NCI-H524 (cell line): Measurements from ENCODE around the gene SLC16A6.
"Not testable (repeated sequence)": the region's sequence is repeated elsewhere in the genome, so short reads cannot be mapped to it uniquely, and the experiment has no call there.

Source experiments
- DNase-seq, 2 experiments: peaks; one replicate each; lab custom pipeline; 2025; lab: John Stamatoyannopoulos, UW

The SLC16A6 gene

GRCh38 chr17:68290268-68290954 lies 516 bp downstream of the SLC16A6 start:
- DNase-seq: peak; percentile 16 to 39

- DNase-seq: no peak
These were observed 1.0 kb downstream of the SLC16A6 start for GRCh38 chr17:68289936-68290267.

- no peak for DNase-seq
These were observed 1.5 kb downstream of the SLC16A6 start for GRCh38 chr17:68289473-68289872.

DNA sequence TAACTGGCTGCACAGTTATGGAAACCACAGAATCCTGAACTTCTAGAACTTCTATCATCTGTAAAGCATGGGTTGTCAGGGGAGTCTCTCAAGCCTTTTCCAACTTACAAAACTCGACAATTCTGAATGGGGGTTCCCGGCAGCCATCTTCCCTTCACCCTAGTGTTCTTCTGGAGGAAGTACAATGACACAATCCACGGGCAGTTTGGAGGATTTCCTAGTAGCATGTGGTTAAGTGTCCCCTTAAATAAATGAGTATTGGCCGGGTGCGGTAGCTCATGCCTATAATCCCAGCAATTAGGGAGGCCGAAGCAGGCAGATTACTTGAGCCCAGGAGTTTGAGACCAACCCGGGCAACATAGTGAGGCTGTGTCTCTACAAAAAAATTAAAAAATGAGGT lies 2.1 kb downstream of the SLC16A6 start:
- DNase-seq: peak in 1 of 2 experiments; percentile 31

- DNase-seq: no peak
These were observed 2.6 kb downstream of the SLC16A6 start for GRCh38 chr17:68288375-68288774.

DNA sequence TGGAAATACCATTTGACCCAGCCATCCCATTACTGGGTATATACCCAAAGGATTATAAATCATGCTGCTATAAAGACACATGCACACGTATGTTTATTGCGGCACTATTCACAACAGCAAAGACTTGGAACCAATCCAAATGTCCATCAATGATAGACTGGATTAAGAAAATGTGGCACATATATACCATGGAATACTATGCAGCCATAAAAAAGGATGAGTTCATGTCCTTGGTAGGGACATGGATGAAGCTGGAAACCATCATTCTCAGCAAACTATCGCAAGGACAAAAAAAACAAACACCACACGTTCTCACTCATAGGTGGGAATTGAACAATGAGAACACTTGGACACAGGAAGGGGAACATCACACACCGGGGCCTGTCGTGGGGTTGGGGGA lies 9.0 kb downstream of the SLC16A6 start:
- DNase-seq: not testable (repeated sequence)

DNA sequence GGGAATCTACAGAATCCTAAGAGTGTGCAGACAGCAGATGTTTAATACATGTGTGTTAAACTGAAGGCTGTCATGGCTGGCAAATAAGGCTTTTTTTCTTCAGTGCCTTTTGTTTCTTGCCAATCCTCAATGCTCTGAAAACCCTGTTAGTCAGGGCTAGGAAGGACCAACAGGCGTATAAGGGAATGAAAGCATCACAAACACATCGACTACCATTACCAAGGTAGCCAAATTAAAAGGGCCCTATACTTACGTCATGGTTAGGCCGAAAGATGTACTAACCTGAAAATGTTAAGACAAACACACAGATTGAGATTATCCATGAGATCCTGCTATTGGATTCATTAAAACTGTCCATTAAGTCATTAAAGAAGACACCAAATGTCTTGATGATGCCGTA lies 13.1 kb downstream of the SLC16A6 start:
- no peak for DNase-seq

DNA sequence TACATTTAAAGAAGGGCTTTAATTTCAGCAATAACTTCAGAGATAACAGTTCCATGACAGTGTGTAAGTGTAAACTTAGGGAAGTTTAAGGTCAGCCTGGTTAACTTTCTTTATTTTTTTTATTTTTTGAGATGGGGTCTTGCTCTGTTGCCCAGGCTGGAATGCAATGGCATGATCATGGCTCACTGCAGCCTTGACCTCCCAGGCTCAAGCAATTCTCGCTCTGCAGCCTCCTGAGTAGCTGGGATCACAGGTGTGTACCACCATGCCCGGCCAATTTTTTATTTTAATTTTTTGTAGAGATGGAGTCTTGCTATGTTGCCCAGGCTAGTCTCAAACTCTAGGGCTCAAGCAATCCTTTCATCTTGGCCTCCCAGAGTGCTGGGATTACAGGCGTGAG lies 14.6 kb downstream of the SLC16A6 start:
- DNase-seq: not testable (repeated sequence)

GRCh38 chr17:68273722-68274121 lies 17.2 kb downstream of the SLC16A6 start:
- DNase-seq: no peak

GRCh38 chr17:68265833-68266232 lies 25.1 kb downstream of the SLC16A6 start:
- not testable (repeated sequence) for DNase-seq

GRCh38 chr17:68263101-68263681 lies 27.7 kb downstream of the SLC16A6 start:
- peak; percentile 64 to 70 for DNase-seq

DNA sequence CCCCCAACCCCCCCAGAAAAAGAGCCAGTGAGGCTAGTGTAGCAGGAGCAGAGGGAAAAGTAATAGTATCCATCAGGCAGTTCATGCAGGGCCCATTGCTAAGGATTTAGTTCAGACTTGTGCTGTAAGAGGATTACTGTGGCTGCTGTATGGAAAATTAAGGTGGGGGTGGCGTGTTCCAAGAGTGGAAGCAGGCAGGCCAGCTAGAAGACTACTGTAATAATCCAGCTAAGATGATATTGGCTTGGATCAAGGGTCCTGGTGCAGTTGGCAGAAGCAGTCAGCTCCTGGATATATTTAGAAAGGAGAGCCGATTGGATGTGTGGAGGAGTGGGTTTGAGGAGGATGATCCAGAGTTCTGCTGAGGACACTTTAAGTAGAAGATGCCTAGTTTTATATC lies 28.5 kb downstream of the SLC16A6 start:
- DNase-seq: peak; percentile 46 to 67

- no peak for DNase-seq
These were observed 30.7 kb downstream of the SLC16A6 start for GRCh38 chr17:68260051-68260762.

GRCh38 chr17:68259648-68259951 lies 31.3 kb downstream of the SLC16A6 start:
- DNase-seq: peak in 1 of 2 experiments; percentile 14

DNA sequence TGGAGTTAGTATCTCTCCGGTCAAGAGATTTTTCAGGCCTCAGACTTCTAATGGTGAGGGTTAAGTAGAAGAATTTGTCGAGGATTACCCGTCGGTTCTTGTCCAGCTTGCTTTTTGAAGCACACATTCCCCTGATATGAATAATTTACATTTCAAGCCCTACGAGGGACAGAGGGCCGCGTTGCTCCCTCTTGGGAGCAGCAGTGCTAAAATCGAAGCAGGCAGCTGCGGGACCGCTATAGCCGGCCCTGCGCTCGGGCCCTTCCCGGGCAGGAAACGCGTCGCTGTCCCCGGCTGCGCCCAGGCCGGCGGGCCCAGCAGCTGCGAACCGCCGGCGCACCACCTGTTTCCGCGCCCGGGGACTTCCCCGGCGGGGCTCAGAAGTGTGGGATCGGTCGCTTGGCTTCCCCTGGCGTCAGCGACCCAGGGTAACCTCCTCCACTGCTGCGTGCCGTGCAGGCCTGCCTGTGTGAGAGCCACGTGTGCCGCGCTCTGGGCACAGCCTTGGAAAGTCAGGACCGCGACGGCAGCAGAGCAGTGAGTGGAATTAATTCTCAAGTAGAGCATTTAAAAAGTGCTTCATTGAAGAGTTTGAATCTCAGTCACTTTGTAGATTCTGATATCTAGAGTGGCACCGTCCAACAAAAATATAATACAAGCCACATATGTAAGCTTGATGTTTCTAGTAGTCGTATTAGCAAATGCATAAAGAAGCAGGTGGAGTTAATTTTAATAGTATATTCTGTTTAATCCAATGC lies 31.9 kb downstream of the SLC16A6 start:
- peak; percentile 31 to 67 for DNase-seq

- no peak for DNase-seq
These were observed 33.0 kb downstream of the SLC16A6 start for GRCh38 chr17:68257934-68258333.

GRCh38 chr17:68256701-68257100 lies 34.2 kb downstream of the SLC16A6 start:
- not testable (repeated sequence) for DNase-seq

- no peak for DNase-seq
These were observed 35.0 kb downstream of the SLC16A6 start for GRCh38 chr17:68255731-68256538.

DNA sequence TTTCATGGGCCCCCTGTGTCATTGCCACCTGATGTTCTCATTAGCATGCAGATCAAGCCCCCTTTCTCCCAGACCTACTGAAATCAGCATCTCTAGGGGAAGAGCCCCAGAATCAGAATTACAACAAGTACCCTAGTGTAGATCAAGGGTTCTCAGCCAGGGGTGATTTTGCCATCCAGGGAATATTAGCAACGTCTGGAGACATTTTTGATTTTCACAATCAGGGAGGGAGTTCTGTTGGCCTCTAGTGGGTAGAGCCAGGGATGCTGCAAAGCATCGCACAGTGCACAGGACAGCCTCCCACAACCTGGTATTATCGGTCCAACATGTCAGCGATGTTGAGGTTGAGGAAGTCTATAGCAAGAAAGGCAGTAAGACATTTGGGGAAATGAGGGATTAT lies 35.8 kb downstream of the SLC16A6 start:
- DNase-seq: no peak

DNA sequence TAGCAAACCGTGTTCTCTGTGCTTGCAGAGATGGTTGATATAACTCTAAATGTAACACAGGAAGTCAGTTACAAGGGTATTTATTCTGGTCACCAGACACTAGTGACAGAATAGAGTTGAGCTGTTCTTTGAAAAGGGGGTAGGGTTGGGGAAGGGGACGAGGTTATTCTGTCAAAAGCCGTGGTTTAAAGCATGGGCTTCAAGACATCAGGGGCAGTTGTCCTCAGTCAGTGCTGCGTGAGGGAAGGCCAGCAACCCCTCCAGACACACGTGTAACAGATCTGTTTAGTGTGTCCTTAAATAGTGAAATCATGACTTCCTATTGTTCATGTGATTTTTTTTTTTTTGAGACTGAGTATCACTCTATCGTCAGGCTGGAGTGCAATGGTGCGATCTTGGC lies 37.5 kb downstream of the SLC16A6 start:
- not testable (repeated sequence) for DNase-seq

DNA sequence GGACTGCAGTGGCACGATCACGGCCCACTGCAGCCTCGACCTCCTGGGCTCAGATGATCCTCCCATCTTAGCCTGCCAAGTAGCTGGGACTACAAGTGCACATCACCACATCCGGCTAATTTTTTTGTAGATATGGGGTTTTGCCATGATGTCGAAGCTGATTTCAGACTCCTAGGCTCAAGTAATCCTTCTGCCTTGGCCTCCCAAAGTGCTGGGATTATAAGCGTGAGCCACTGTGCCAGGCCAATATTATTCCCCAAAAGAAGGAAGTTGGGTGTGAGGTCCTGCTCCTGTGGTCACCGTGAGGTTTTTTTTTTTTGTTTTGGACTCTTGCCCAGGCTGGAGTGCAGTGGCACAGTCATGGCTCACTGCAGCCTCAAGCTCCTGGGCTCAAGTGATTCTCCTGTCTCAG lies 41.6 kb downstream of the SLC16A6 start:
- no peak for DNase-seq

DNA sequence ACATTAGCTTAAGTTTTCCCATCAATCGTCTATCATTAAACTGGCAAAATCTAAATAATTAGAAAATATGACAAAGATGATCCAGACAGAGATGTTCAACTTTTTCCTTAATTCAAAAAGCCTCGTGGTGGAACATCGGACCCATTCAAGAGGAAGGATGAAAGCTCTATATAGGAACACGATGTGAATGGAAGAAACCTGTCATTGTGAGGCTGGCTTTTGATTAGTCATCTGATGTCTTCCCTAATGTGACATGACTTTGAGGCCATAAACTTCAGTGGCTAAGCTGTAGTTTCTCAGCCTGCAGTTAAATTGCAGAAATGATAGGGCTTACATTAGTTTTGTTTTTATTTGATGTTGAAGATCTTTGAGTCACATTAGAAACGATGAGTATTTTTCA lies 42.0 kb downstream of the SLC16A6 start:
- no peak for DNase-seq
